H1 (cell line): ENCODE results near the gene GNG4. TPM values are rescaled to one million over a fixed set of nuclear protein-coding genes. Genes with fewer than 3 reads are reported as not detected.

ENCODE experiments used
- CTCF ChIA-PET: fragments of 300-600 bp; sonication (Branson Sonifier 250); formaldehyde crosslinking; loops from one replicate; lab custom pipeline; 2021; ENCODE audit not compliant: partially characterized antibody; lab: Charles Lee
- POLR2A ChIA-PET: fragments of 300-600 bp; sonication (Branson Sonifier 250); formaldehyde crosslinking; loops from one replicate; lab custom pipeline; 2021; ENCODE audit warnings: inconsistent platforms; ENCODE audit not compliant: partially characterized antibody; lab: Charles Lee
- DNase-seq, 2 experiments: peaks; one replicate each; pipeline versions ENCODE4 v3.0.0 to v3.0.0-alpha.2; 2010 to 2022; ENCODE audit warnings: low spot score in 2 of 2, low read depth in 1 of 2, mixed read lengths in 1 of 2
- FAIRE-seq: peaks from 2 replicates; lab custom pipeline; 2011; peaks lifted over from hg19 to GRCh38; lab: Jason Lieb, UNC
- H2AFZ ChIP-seq: 2 replicates; pipeline ENCODE4 v1.8.1; 2012; ENCODE audit warnings: low read length, inconsistent platforms
- H2AK5ac ChIP-seq: 2 replicates; pipeline ENCODE4 v1.6.1; 2013; ENCODE audit warnings: low read depth, low read length
- H2BK120ac ChIP-seq: replicated peaks from 2 replicates; pipeline ENCODE3; 2013; ENCODE audit warnings: low read depth, low read length, inconsistent platforms
- H2BK12ac ChIP-seq: 2 replicates; pipeline ENCODE4 v1.6.1; 2013; ENCODE audit warnings: low read depth, low read length
- H2BK15ac ChIP-seq: 2 replicates; pipeline ENCODE4 v1.6.1; 2013; ENCODE audit warnings: low read length
- H2BK20ac ChIP-seq: 2 replicates; pipeline ENCODE4 v1.6.1; 2013; ENCODE audit warnings: low read length
- H2BK5ac ChIP-seq: 2 replicates; pipeline ENCODE4 v1.6.1; 2013; ENCODE audit warnings: low read depth, low read length
- H3K14ac ChIP-seq: 2 replicates; pipeline ENCODE4 v1.6.1; 2013; ENCODE audit warnings: inconsistent platforms; ENCODE audit not compliant: insufficient read length
- H3K18ac ChIP-seq: 2 replicates; pipeline ENCODE4 v1.6.1; 2013; ENCODE audit warnings: low read length; ENCODE audit errors: extremely low read depth
- H3K23ac ChIP-seq: 2 replicates; pipeline ENCODE4 v1.6.1; 2013; ENCODE audit warnings: inconsistent platforms; ENCODE audit not compliant: insufficient read length
- H3K23me2 ChIP-seq: 2 replicates; pipeline ENCODE4 v1.6.1; 2013; ENCODE audit warnings: low read depth, low read length
- H3K27ac ChIP-seq: 2 replicates; pipeline ENCODE4 v1.6.1; 2011; ENCODE audit warnings: low read depth, low read length, inconsistent platforms
- H3K27me3 ChIP-seq, 4 experiments: replicated peaks in 1 of 4; 1 replicate in 1 of 4; 2 replicates in 3 of 4; pipeline versions ENCODE4 v1.6.1 to v1.8.1; 2011 to 2013; ENCODE audit warnings: low read length in 3 of 4, mild to moderate bottlenecking in 3 of 4, inconsistent platforms in 2 of 4, mixed read lengths in 2 of 4, moderate library complexity in 1 of 4; ENCODE audit not compliant: control insufficient read depth in 3 of 4, insufficient read depth in 3 of 4; ENCODE audit errors: extremely low read depth in 1 of 4
- H3K36me3 ChIP-seq, 4 experiments: 2 replicates each; pipeline versions ENCODE4 v1.6.1 to v1.8.1; 2011 to 2013; ENCODE audit warnings: mild to moderate bottlenecking in 4 of 4, low read length in 3 of 4, moderate library complexity in 2 of 4, control low read depth in 1 of 4, inconsistent platforms in 1 of 4; ENCODE audit not compliant: insufficient read depth in 4 of 4, control insufficient read depth in 2 of 4
- H3K4ac ChIP-seq: replicated peaks from 2 replicates; pipeline ENCODE3; 2013; ENCODE audit warnings: low read length, low read depth, mixed read lengths, inconsistent platforms; ENCODE audit not compliant: insufficient read length
- H3K4me1 ChIP-seq, 4 experiments: replicated peaks in 1 of 4; 1 replicate in 1 of 4; 2 replicates in 3 of 4; pipeline versions ENCODE4 v1.6.1 to v1.8.1; 2011 to 2013; ENCODE audit warnings: low read length in 3 of 4, inconsistent platforms in 2 of 4, mixed read lengths in 1 of 4; ENCODE audit not compliant: insufficient read depth in 4 of 4, control insufficient read depth in 3 of 4
- H3K4me2 ChIP-seq, 2 experiments: 2 replicates each; pipeline versions ENCODE4 v1.6.1 to v1.8.1; 2011 to 2013; ENCODE audit warnings: low read depth in 2 of 2, low read length in 2 of 2, control low read depth in 1 of 2, inconsistent platforms in 1 of 2, mild to moderate bottlenecking in 1 of 2; ENCODE audit not compliant: insufficient read depth in 1 of 2
- H3K4me3 ChIP-seq, 4 experiments: fragments of 200-600, 300-600 bp in 1 of 4; sonication (generic), shearing (Covaris generic), sonication (Bioruptor Twin) in 1 of 4; 2 replicates each; pipeline versions ENCODE4 v1.5.1 to v1.8.1; 2011 to 2016; ENCODE audit warnings: low read length in 4 of 4, low read depth in 3 of 4, control low read depth in 2 of 4, inconsistent platforms in 2 of 4, mild to moderate bottlenecking in 2 of 4, mixed read lengths in 1 of 4, moderate library complexity in 1 of 4; ENCODE audit not compliant: insufficient read depth in 2 of 4; ENCODE audit errors: extremely low read depth in 1 of 4
- H3K56ac ChIP-seq: replicated peaks from 2 replicates; pipeline ENCODE3; 2013; ENCODE audit warnings: low read depth, mild to moderate bottlenecking, mixed read lengths, low read length, inconsistent platforms; ENCODE audit not compliant: insufficient read length
- H3K79me1 ChIP-seq: 2 replicates; pipeline ENCODE4 v1.6.1; 2013; ENCODE audit warnings: low read depth, low read length, control low read depth
- H3K79me2 ChIP-seq, 2 experiments: 2 replicates each; pipeline versions ENCODE4 v1.6.1 to v1.8.1; 2012 to 2013; ENCODE audit warnings: low read length in 2 of 2, mild to moderate bottlenecking in 2 of 2, inconsistent platforms in 1 of 2; ENCODE audit not compliant: insufficient read depth in 2 of 2, control insufficient read depth in 1 of 2
- H3K9ac ChIP-seq, 4 experiments: replicated peaks in 1 of 4; 1 replicate in 1 of 4; 2 replicates in 3 of 4; pipeline versions ENCODE4 v1.6.1 to v1.8.1; 2011 to 2013; ENCODE audit warnings: low read depth in 3 of 4, low read length in 3 of 4, control low read depth in 2 of 4, mild to moderate bottlenecking in 2 of 4, moderate library complexity in 2 of 4, inconsistent platforms in 1 of 4; ENCODE audit errors: extremely low read depth in 1 of 4
- H3K9me3 ChIP-seq, 2 experiments: 2 replicates each; pipeline versions ENCODE4 v1.6.1 to v1.8.1; 2012 to 2013; ENCODE audit warnings: mild to moderate bottlenecking in 2 of 2, moderate library complexity in 2 of 2, control low read depth in 1 of 2, inconsistent platforms in 1 of 2, low read depth in 1 of 2, low read length in 1 of 2, mixed read lengths in 1 of 2; ENCODE audit not compliant: insufficient read depth in 2 of 2
- H4K20me1 ChIP-seq, 2 experiments: replicated peaks in 1 of 2; 2 replicates each; pipeline versions ENCODE3 to v1.8.1; 2011 to 2013; ENCODE audit warnings: inconsistent platforms in 2 of 2, low read length in 2 of 2, mild to moderate bottlenecking in 1 of 2; ENCODE audit not compliant: insufficient read depth in 2 of 2, control insufficient read depth in 1 of 2
- H4K5ac ChIP-seq: 2 replicates; pipeline ENCODE4 v1.6.1; 2013; ENCODE audit warnings: low read length, low read depth, mixed read lengths, inconsistent platforms; ENCODE audit not compliant: insufficient read length
- H4K8ac ChIP-seq: 2 replicates; pipeline ENCODE4 v1.8.0; 2013; ENCODE audit warnings: mild to moderate bottlenecking, moderate library complexity, low read length, inconsistent platforms; ENCODE audit not compliant: insufficient read depth; ENCODE audit errors: extremely low read depth
- H4K91ac ChIP-seq: replicated peaks from 2 replicates; pipeline ENCODE3; 2013; ENCODE audit warnings: low read length, mixed read lengths, inconsistent platforms; ENCODE audit not compliant: insufficient read length
- CTCF ChIP-seq, 3 experiments: IDR thresholded peaks; 1 replicate in 2 of 3; 2 replicates in 1 of 3; pipeline versions ENCODE4 v1.5.1 to v1.6.1; 2011; ENCODE audit warnings: low read length in 3 of 3, mild to moderate bottlenecking in 3 of 3, inconsistent platforms in 2 of 3, low read depth in 1 of 3, moderate library complexity in 1 of 3; ENCODE audit not compliant: insufficient read depth in 1 of 3; ENCODE audit errors: control extremely low read depth in 1 of 3
- RXRA ChIP-seq: IDR thresholded peaks from 2 replicates; pipeline ENCODE4 v1.6.1; 2011; ENCODE audit warnings: low read depth, mild to moderate bottlenecking, low read length, moderate library complexity; ENCODE audit not compliant: insufficient read depth
- WGBS, 2 experiments: shearing (Covaris generic) in 1 of 2; methylation state at CpG; one replicate each; pipeline versions ENCODE4 v1.1.6 to v1.1.7; 2013 to 2015; ENCODE audit warnings: low lambda C conversion rate in 2 of 2, mixed read lengths in 2 of 2, inconsistent platforms in 1 of 2, low coverage in 1 of 2, missing lambda C conversion rate in 1 of 2; ENCODE audit not compliant: insufficient replicate concordance in 2 of 2, insufficient coverage in 1 of 2, insufficient read length in 1 of 2; ENCODE audit errors: extremely low coverage in 1 of 2, missing lambda C conversion rate in 1 of 2; 5-methylcytosine and 5-hydroxymethylcytosine counted together
- polyA plus RNA-seq, 7 experiments: library from polyadenylated mRNA; depleted of rRNA in 3 of 7; stranded (reverse) in 5 of 7; unstranded in 2 of 7; fragments of >200 nt in 5 of 7; fragments of 200-250 nt in 2 of 7; gene quantifications; 1 replicate in 5 of 7; 2 replicates in 1 of 7; 4 replicates in 1 of 7; pipeline versions ENCODE4 v1.2.1 to v1.2.3, GENCODE V29; 2011 to 2013; ENCODE audit warnings: missing spikeins in 2 of 7, mixed read lengths in 2 of 7
- total RNA-seq: library from RNA; stranded (reverse); fragmentation: NEBNext Ultra II Directional; extraction: Animal tissue kit (Norgen Biotek cat#: 25700); gene quantifications from 2 replicates; pipeline ENCODE4 v1.2.1, GENCODE V29; 2021

Gene GNG4
- total and polyA plus RNA-seq, 2 of the 8 experiments (the other 6 are each of a cell fraction or from before 2014, with no cell fraction given) = 95.5 to 96.8 TPM

GRCh38 chr1:235607284-235607683, 42.3 kb downstream of the GNG4 start:
- peaks cover 2 to 3% of the 10 kb centered on the region in 2 experiments for H4K20me1 ChIP-seq
- peaks cover 0 to 5% of the 10 kb centered on the region in 2 experiments; a peak in 1 of 4 replicates for H3K79me2 ChIP-seq
- H2BK120ac ChIP-seq = no peak overlapping the region
- H4K8ac ChIP-seq = no peak overlapping the region
- POLR2A ChIA-PET = interaction anchor here (1.5 kb wide), 2 partner anchors 8 to 24 kb away, joined by 3 read pairs; no protein-coding TSS in a partner anchor
- H3K4ac ChIP-seq = no peak overlapping the region
- H3K56ac ChIP-seq = no peak overlapping the region
- no peak overlapping the region for H4K5ac ChIP-seq
- H3K27me3 ChIP-seq = no peaks in the 10 kb centered on the region
- FAIRE-seq (no peak), DNase-seq (no peak)
- no peak overlapping the region for H3K27ac ChIP-seq
- H3K4me3 ChIP-seq = no peak overlapping the region
- no peak overlapping the region for H3K9ac ChIP-seq
- H2BK5ac ChIP-seq = no peak overlapping the region
- no peak overlapping the region for H2AK5ac ChIP-seq
- no peak overlapping the region for H2BK15ac ChIP-seq
- no peak overlapping the region for H2BK20ac ChIP-seq
- H3K23ac ChIP-seq = no peak overlapping the region
- no peak overlapping the region for H3K18ac ChIP-seq
- CTCF ChIA-PET = interaction anchor here (0.6 to 9.9 kb wide), 7 partner anchors 7 to 218 kb away, joined by 3 to 132 read pairs (median 4); no protein-coding TSS in a partner anchor
- no peaks in the 10 kb centered on the region; a peak in 1 of 8 replicates for H3K36me3 ChIP-seq
- no peaks in the 10 kb centered on the region for H3K9me3 ChIP-seq
- TF ChIP-seq RXRA (no peak), CTCF (IDR thresholded peaks at IDR 0.05; ENCODE audit: control extremely low read depth in 1 of 3, insufficient read depth in 1 of 3, low read depth in 1 of 3, low read length in 3 of 3) (peak in 1 of 3 experiments; percentile 18; a peak in 1 of 4 replicates)
- H2AFZ ChIP-seq = no peak overlapping the region
- peaks cover 4% of the 10 kb centered on the region; the same call in 1 of the 2 replicates for H3K79me1 ChIP-seq
- no peak overlapping the region for H2BK12ac ChIP-seq
- no peaks in the 10 kb centered on the region for H3K4me1 ChIP-seq
- no peak overlapping the region for H3K4me2 ChIP-seq
- H3K23me2 ChIP-seq = no peaks in the 10 kb centered on the region
- WGBS, 2 experiments = 95% methylated on average over 11 of the region's 11 CpGs; no CpG with 5 or more reads in 1 of the 2 experiments
- H4K91ac ChIP-seq = no peak overlapping the region
- H3K14ac ChIP-seq = no peak overlapping the region
